ENCODE data around the gene ADNP2.

ADNP2 gene

DNA sequence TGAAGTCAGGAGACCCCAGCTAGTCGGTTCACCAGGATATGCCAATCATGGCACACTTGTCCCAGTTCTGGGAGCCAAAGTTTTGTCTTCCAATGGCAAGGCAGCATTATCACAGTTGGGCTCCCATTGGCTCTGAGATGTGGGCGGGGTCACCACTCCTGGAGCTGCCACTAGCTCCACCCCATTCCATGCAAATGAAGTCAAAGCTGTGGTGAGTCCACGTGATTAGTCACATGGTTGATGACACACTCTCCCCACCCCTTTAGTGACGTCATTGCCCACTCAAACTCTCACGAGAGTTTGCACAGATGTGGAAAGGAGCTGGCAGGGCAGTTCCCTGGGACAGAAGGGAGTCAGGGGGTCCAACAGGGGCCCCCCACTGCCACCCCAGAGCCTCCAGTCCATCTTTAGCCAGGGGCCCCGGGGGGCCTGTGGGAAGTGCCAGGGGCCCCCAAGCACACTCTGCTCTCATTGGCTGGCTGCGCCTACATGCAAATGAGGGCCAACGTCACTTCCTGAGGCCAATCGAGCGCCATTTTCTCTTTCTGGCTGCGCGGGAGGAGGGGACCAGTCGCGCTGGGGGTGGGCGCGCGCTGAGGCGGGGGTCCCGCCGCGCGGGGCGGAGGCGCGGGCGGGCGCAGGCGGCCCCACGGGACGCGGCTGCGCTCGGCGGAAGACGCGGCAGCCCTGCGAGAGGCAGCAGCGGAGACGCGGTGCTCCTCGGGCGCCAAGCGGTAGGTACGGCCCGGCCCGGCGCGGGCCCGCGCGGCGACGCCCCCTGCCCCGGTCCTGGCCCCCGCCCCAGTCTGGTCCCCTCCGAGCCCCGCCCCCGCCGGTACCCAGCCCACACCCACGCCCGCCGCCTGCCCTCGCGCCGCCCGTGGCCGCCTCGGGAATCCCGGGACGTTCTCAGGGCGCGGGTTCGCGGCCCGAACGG is at the start of gene ADNP2:
Gene ADNP2, plus strand, starts transcription at position 524 of the 937 bp plus-strand sequence. CDS start 8,281 bp downstream, outside the sequence.
- DNase-seq (ENCODE audit: low read depth in 2 of 2, low spot score in 1 of 2): peak; percentile 46 to 66

GRCh38 chr18:80059945-80060344 is 49.1 kb upstream of the ADNP2 start:
- DNase-seq (ENCODE audit: low read depth in 2 of 2, low spot score in 1 of 2): no peak

DNA sequence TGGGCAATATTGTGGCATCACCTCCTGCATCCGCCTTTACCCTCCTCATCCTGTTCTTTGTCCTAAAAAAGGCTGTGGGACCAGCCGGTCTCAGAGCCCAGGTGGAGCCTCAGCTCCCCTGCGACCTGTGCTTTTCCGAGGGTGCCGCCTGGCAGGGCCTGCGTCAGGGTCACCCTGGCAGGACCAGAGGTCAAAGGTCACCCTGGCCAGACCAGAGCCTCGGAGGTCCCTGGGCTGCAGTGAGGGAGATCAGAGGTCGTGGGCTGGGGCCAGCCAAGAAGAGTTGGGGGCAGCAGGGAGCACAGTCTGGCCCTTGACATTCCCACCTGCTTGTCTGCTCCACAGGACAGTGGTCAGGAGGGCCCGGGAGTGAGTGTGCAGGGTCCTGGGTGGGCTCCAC is 43.4 kb upstream of the ADNP2 start:
- DNase-seq (ENCODE audit: low read depth in 2 of 2, low spot score in 1 of 2): no peak

DNA sequence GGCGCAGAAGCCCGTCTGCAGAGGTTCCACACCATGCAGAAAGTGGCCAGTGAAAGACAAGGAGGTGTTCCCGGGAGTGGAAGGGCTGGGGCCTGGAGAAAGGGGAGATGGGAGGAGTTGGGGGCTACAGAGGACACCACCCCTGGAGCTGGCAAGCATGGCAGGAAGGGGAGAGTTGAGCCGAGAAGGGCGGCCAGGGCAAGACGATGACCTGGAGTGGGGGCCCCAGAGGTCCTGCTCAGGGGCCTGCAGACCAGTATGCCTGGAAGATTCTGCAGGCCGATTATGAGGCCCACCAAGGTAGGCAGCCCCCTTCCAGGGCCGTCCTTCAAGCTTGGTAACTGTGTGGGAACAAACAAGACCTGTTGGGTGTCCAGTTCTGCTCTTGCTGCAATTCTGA is 41.7 kb upstream of the ADNP2 start:
- DNase-seq (ENCODE audit: low read depth in 2 of 2, low spot score in 1 of 2): no peak

DNA sequence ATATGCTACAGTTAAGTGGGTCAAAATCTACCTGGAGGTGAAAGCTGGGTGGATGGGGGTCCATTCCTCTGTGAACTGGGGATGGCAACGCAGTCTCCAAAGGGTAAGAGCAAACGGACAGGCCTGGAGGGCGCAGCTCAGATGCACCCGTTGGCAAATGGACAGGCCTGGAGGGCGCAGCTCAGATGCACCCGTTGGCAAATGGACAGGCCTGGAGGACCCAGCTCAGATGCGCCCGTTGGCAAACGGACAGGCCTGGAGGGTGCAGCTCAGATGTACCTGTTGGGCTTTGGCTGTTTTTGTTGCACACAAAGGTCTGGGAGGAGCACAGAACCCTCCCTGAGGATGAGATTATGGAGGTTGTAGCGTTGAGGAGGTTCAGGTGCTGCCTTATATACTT is 41.2 kb upstream of the ADNP2 start:
- no peak for DNase-seq (ENCODE audit: low read depth in 2 of 2, low spot score in 1 of 2)

GRCh38 chr18:80068571-80069272 is 40.3 kb upstream of the ADNP2 start:
- no peak for DNase-seq (ENCODE audit: low read depth in 2 of 2, low spot score in 1 of 2)

- DNase-seq (ENCODE audit: low read depth in 2 of 2, low spot score in 1 of 2): no peak
Observed at GRCh38 chr18:80070825-80071224, 38.2 kb upstream of the ADNP2 start.

DNA sequence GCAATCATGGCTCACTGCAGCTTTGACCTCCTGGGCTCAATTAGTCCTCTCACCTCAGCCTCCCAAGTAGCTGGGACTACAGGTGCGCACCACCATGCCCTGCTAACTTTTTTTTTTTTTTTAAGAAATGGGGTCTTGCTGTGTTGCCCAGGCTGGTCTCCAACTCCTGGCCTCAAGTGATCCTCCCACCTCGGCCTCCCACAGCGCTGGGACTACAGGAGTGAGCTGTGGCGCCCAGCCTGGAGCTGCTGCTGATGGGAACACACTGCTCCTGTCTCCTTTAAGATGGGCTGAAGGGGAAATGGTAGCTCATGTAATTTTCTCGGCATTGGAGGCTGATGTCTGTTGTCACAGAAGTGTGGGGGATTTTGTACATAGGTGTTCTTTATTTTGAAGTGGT is 34.9 kb upstream of the ADNP2 start:
- DNase-seq (ENCODE audit: low read depth in 2 of 2, low spot score in 1 of 2): no peak

DNA sequence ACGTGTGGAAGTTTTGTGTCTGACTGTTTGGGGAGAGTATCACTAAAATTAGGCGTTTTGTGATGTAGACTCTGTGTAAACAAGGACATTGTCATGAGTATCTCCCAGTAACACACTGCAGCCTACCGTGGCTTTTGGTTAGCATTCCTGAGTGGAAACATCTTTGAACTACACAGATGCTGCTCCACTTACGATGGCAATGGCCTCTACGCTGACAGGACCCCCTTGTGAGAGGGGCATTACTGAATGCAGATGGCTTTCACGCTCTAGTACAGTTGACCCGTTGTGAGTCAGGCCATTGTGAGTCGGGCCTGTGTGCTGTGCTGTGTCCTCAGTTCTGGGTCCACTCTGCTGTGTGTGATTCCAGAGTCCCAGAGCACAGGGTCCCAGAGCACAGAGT is 34.4 kb upstream of the ADNP2 start:
- no peak for DNase-seq (ENCODE audit: low read depth in 2 of 2, low spot score in 1 of 2)

GRCh38 chr18:80075940-80076339 is 33.1 kb upstream of the ADNP2 start:
- DNase-seq (ENCODE audit: low read depth in 2 of 2, low spot score in 1 of 2): no peak

DNA sequence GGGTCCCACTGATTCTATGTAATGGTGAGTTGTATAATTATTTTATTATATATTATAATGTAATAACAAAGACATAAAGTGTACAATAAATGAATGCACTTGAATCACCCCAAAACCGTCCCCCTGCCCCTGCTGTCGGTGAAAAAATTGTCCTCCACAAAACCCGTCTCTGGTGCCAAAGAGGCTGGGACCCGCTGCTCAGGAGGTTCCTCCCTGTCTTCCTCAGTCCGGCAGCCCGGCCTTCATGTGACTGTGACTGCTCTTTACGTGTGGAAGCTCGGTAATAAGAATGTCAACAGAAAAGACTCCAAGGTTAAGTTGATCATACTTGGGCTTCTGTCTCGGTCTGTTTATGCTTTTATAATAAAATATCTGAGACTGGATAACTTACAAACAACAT is 32.7 kb upstream of the ADNP2 start:
- no peak for DNase-seq (ENCODE audit: low read depth in 2 of 2, low spot score in 1 of 2)

DNA sequence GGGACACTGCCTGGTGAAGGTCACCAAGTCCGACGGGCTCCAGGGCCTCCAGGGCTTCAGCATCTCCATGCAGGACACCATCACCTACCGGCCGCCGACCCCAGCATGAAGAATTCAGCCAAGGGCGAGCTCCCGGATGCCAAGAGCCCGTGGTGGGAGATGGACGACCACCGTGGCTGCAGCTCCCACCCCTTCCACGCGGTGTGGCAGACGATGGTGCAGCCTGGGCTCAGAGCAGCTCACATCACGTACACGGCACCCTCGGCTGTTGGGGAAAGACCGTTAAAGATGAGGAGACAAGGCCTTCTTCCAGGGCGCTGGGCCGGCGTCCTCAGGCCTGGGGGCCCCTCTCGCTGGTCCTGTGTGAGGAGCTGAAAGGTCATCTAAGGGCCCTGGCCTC is 31.2 kb upstream of the ADNP2 start:
- no peak for DNase-seq (ENCODE audit: low read depth in 2 of 2, low spot score in 1 of 2)

DNA sequence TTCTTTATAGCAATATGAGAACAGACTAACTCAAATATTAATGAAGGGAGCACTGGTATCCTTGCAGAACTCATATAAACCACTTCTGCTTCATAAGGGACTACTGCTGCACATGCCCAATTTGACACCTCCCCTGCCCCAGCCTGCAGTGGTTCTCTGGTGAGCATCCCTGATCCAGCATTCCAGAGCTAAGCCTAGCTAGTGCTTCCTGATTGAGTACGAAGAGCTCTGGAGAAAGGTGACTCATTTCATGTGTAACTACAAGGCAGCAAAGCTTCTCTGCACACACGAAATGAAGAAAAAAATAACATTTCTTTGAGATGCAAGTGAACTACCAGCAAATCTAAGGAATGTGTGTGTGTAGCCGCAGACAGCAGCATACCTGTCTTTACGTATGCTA is 22.8 kb upstream of the ADNP2 start:
- no peak for DNase-seq (ENCODE audit: low read depth in 2 of 2, low spot score in 1 of 2)

- no peak for DNase-seq (ENCODE audit: low read depth in 2 of 2, low spot score in 1 of 2)
Observed at GRCh38 chr18:80088036-80088435, 21.0 kb upstream of the ADNP2 start.

- DNase-seq (ENCODE audit: low read depth in 2 of 2, low spot score in 1 of 2): no peak
Observed at GRCh38 chr18:80088823-80089222, 20.2 kb upstream of the ADNP2 start.

- DNase-seq (ENCODE audit: low read depth in 2 of 2, low spot score in 1 of 2): no peak
Observed at GRCh38 chr18:80095414-80095813, 13.6 kb upstream of the ADNP2 start.

DNA sequence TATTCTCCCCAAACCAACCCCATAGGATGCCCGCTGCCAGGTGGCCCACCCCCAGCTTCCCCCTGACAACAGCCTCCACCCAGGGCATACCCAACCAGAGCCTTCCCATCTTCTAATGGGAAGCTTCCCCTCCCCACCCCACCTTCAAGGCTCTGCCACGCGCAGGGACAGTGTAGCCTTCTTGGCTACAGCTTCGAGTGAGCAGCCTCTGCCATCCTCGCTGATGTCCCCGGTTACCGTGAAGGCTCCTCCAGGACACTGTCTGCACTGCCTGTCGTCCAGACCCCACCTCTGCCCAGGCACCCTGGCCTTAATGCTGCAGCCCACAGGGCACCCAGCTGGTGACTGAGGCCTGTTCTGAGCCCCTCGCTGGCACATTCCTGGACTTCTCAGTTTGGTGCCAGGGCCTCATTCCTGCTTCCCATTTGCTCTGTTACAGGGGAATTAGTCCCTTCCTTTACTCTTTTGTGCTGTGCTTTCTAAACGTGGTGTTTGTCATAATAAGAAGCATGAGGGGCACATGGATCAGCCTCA is 13.0 kb upstream of the ADNP2 start:
- DNase-seq (ENCODE audit: low read depth in 2 of 2, low spot score in 1 of 2): no peak

DNA sequence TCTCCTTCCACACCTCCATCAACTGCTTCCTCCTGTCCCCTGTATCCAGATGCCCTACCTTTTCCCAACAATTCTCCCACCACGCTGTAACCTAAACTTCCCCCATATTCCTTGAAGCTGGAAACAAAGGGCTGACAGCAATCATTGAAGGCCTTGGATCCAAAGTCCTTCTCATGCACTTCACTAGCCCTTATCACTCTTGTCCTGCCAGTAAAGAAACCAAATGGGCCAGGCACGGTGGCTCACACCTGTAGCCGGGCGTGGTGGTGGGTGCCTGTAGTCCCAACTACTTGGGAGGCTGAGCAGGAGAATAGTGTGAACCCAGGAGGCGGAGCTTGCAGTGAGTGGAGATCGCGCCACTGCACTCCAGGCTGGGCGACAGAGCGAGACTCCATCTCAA is 11.9 kb upstream of the ADNP2 start:
- DNase-seq (ENCODE audit: low read depth in 2 of 2, low spot score in 1 of 2): no peak

DNA sequence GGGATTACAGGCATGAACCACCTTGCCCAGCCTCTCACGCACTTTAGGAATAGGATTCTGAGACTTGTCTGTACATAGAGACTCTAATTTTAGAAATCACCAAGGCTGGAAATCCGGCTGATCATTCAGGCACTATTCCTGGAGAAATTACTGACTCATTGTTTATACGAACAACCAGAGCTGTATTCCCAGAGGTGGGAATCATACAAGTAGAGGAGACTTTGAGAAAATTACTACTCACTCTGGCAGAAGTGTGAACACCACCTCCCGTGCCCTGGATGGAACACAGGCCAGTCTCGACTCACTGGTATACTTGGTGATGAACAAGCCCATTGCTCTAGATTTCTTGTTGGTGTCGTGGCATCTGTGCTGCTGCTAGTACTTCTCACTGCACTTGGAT is 5.8 kb upstream of the ADNP2 start:
- DNase-seq (ENCODE audit: low read depth in 2 of 2, low spot score in 1 of 2): no peak

GRCh38 chr18:80104364-80104779 is 4.7 kb upstream of the ADNP2 start:
- no peak for DNase-seq (ENCODE audit: low read depth in 2 of 2, low spot score in 1 of 2)

DNA sequence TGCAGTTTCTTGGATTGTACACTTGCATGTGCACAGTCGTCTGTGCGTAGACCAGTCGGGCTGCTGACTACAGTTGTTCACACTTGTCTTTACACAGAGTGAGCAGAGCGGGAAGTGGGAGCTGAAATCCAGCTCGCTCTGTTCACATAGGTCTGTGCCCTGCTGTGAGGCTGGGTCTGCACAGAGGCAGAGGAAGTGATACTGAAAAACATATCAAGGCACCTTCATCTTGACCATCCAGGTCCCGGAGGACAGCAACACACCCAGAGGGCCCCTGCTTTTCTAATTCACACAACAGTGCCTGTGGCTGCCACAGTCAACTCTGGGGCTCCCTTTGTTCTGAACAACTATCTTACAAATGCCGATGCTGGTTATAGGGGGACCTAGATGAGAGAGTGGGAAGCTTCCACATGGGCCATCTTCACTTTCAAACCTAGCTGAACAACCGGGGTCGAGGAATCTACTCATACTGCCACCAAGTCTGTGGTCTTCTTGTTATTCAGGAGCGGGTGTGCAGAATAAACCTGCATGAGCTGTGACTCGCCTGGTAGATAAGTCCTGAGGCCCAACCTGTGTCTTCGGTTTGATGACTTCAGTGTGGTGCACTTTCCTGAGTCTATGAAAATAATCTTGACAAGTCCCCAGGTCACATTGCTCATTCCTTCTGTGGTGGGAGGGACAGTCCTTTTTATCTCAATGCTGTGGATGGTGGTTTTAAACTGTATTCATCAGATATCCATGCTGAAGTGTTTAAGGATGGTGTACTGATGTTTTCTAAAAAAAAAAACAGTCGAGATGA is 3.5 kb upstream of the ADNP2 start:
- DNase-seq (ENCODE audit: low read depth in 2 of 2, low spot score in 1 of 2): no peak
